HG02981 (cell line): ENCODE results near the gene ADAM29.
"Not testable (repeated sequence)": the region's sequence is repeated elsewhere in the genome, so short reads cannot be mapped to it uniquely, and the experiment has no call there.

Experiments
- ATAC-seq: cut with Tn5 transposase; IDR thresholded peaks from one replicate; pipeline ENCODE4 v1.9.1; 2021; ENCODE audit warnings: mild to moderate bottlenecking, moderate library complexity; ENCODE audit not compliant: unreplicated experiment

The ADAM29 gene

DNA sequence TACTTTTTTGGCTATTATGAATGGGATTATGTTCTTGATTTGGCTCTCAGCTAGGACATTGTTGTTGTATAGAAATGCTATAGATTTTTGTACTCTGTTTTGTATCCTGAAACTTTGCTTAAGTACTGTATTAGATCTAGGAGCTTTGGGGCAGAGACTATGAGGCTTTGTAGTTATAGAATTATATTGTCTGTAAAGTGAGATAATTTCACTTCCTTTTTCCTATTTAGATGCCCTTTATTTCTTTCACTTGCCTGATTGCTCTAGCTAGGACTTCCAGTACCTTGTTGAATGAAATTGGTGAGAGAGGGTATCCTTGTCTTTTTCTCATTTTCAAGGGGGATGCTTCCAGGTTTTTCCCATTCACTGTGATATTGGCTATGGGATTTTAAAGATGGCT is 28.1 kb downstream of the ADAM29 start:
- ATAC-seq: no peak

DNA sequence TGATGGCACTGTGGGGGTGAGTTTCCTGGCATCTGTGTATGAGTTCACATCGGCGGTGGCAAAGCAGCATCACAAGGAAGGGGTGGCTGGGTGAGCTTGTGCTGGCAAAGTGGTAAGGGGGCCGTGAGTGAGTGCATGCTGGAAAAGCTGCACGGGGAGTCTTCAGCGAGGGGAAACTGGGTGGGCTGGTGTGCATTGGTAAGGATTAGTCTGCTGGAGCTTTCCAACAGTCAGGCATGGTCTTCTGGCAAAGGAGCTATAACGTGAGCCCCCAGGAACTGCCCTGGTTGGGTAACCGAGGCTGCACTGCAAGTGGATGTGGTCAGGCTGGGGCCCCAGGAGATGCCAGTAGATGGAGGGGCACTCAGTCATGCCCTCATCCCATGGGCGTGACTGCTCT is 30.7 kb downstream of the ADAM29 start:
- no peak for ATAC-seq

DNA sequence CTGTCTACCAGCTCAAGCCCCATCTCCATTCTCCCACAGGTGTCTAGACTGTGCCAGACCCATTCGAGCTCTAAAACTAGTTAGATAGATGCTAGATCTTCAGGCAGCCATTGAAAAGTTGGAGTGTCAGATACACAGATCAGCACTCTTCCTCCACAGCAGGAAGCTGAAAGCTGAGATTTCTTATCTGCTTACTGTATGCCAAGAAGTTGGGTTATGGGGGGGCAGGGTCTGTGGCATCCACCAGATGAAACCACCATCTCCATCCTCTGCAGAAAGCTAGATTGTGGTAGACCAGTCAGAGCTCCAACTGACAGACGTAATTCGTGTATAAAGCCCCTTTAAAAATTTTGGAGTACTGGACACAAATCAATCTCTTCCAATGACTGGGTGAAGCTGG is 54.8 kb downstream of the ADAM29 start:
- ATAC-seq: no peak

DNA sequence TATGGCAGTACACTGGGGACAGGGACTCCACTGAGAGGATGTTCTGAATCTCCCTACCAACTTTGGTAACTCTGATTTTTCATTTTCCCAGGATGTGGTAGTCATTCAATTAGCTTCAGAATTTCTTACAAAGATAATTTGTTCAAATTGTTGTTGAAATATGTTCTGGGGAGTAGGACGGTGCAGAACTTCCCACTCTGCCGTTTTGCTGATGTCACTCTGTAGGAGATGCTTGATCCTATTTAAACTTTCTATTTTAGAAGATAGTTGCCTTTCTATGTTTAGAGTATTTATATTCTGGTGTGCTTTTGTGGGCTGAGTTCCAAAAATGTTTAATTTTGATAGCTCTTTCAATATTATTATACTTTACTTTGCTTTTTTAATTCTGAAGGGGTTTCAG is 55.2 kb downstream of the ADAM29 start:
- ATAC-seq: no peak

DNA sequence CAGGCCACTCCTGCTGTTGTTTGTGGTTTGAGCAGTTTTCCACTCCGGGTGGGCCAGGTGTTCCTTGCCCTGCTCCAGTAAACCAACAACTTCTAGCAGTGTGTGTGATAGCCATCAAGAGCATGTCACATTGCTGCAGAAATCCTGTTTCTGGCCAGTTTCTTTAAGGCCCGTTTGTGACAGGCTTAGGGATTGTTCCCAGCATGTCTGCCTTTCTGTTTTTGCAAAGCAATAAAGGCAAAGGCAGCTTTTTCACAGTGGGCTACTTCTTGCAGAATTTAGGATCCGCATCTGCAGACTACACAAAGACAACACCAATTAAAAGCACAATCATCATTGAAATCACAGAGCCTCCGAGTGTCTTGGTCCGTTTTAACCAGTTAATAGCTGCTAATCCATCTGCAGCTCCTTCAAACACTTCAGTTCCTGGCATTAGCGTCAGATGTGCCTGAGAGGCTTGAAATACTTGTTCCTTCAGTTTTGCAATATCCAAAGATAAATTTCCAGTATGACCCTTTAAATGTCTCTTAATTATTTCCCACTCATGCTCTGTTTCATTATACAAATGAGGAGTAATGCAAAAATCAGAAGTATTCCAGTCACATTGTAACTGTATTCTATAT is 65.1 kb downstream of the ADAM29 start:
- ATAC-seq: no peak

DNA sequence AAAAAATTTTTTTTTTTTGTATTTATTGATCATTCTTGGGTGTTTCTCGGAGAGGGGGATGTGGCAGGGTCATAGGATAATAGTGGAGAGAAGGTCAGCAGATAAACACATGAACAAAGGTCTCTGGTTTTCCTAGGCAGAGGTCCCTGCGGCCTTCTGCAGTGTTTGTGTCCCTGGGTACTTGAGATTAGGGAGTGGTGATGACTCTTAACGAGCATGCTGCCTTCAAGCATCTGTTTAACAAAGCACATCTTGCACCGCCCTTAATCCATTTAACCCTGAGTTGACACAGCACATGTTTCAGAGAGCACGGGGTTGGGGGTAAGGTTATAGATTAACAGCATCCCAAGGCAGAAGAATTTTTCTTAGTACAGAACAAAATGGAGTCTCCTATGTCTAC is 65.7 kb downstream of the ADAM29 start:
- not testable (repeated sequence) for ATAC-seq

DNA sequence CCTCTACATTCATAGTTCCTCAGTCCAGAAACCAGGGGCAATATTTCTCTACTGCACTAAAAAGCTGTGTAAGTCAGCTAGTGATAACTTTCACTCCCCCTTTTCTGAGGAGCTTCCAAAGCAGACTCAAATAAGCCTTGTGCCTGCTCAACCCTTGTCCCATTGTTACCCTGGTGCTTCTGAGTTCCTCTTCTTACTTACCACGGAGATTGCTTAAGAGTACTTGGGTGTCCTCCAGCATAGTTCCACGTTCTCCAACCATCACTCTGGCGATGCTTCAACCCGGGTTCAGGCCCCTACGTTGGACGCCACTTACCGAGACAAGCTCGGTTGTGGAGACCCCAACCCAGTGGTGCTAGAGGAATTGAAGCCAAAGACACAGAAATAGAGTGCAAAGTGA is 71.6 kb downstream of the ADAM29 start:
- ATAC-seq: no peak

DNA sequence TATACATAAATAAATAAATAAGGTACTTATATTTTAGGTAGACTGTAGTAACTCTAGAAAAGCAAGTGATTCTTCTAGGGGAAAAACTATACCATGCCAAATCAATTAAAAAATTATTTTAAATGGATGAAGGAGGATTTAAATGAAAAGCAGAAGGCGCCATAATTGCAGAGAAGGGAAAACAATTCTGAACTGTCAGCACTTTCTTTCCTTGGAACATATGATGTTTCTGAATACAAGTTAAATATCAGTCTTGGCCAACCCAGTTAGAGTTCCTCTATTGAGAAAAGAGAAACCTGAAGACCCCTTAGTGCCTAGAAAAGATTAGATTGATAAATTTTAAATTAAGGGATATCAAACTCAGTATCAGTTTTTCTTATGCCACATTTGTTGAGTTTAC is 75.8 kb downstream of the ADAM29 start:
- no peak for ATAC-seq

DNA sequence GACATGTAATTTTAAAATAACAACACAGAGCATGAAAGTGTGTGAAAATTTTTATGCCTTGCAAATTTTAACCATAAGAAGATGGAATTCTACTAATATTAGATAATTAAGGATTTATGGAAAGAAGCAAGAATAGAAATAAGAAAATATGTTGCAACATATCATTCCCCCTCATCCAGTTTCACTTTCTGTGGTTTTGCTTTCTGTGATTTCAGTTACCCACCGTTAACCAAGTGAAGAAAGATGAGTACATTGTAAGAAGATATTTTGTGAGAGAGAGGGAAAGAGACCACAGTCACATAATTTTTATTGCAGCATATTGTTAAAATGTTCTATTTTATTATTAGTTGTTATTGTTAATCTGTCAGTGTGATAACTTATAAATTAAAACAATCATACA is 77.9 kb downstream of the ADAM29 start:
- no peak for ATAC-seq

DNA sequence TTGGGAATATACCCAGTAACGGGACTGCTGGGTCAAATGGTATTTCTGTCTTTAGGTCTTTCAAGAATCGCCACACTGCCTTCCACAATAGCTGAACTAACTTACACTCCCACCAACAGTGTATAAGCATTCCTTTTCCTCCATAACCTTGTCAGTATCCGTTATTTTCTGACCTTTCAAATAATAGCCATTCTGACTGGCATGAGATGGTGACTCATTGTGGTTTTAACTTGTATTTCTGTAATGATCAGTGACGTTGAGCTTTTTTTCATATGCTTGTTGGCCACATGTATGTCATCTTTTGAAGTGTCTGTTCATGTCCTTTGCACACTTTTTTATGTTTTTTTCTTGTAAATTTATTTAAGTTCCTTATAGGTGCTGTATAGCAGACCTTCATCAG is 81.2 kb downstream of the ADAM29 start:
- no peak for ATAC-seq

DNA sequence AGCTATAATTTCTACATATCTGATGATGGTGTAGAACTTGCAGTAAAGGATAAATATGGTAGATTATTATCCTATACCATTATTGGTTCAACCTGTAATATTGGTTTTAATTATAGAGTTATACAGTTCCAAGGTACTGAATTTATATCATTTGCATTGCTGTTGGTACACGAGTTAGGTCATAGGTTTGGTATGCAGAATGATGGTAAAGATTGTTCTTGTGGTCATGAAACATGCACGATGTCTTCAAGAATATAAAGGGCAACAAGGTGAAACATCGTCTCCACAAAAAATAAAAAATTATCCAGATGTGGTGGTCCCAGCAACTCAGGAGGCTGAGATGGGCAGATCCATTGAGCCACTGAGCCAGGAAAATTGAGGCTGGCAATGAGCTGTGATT is 99.6 kb downstream of the ADAM29 start:
- ATAC-seq: no peak

DNA sequence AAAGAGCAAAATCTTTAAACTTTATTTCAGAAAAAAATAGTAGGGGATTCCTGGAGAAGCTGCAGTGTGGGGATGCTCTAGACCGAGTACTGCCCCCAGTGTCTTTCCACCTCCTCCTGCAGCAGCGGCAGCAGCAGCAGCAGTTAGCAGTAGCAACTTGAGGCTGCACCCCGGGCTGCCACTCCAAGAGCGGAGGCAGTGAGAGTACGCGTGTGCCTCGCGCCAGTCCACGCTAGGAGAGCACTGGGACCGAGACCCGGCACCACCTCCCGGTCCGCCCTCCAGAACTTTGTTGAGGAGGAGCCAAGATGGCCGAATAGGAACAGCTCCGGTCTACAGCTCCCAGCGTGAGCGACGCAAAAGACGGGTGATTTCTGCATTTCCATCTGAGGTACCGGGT is 101.3 kb downstream of the ADAM29 start:
- not testable (repeated sequence) for ATAC-seq
